Neural cell (in vitro differentiated cells): ENCODE results near the gene PC. TPM values are rescaled to one million over a fixed set of nuclear protein-coding genes. Genes with fewer than 3 reads are reported as not detected.

ENCODE experiments used
- H2AFZ ChIP-seq: fragments of 200-600, 300-800 bp; sonication (generic), shearing (Covaris generic); 2 replicates; pipeline ENCODE4 v1.6.0; 2014; ENCODE audit warnings: low read depth, mild to moderate bottlenecking, antibody characterized with exemption, low read length, moderate library complexity
- H3F3A ChIP-seq: fragments of 200-600 bp; shearing (Covaris generic); 2 replicates; pipeline ENCODE4 v1.6.1; 2016; ENCODE audit warnings: mild to moderate bottlenecking, moderate library complexity, mixed read lengths, antibody characterized with exemption, low read length; ENCODE audit not compliant: insufficient read depth, poor library complexity, severe bottlenecking
- H3K27ac ChIP-seq: fragments of 200-600, 300-800 bp; sonication (generic), shearing (Covaris generic); 2 replicates; pipeline ENCODE4 v1.5.1; 2014; ENCODE audit warnings: mild to moderate bottlenecking, low read length, moderate library complexity
- H3K27me3 ChIP-seq: fragments of 300-800, 200-600 bp; sonication (generic), shearing (Covaris generic); 2 replicates; pipeline ENCODE4 v1.6.0; 2014; ENCODE audit warnings: mild to moderate bottlenecking, low read depth, low read length, moderate library complexity; ENCODE audit not compliant: insufficient read depth
- H3K36me3 ChIP-seq: fragments of 300-800, 200-600 bp; sonication (generic), shearing (Covaris generic); 2 replicates; pipeline ENCODE4 v1.5.1; 2014; ENCODE audit warnings: mild to moderate bottlenecking, antibody characterized with exemption, low read length, moderate library complexity; ENCODE audit not compliant: insufficient read depth
- H3K4me2 ChIP-seq: fragments of 300-800, 200-600 bp; sonication (generic), shearing (Covaris generic); 2 replicates; pipeline ENCODE4 v1.6.0; 2014; ENCODE audit warnings: mild to moderate bottlenecking, low read length
- H3K4me3 ChIP-seq: fragments of 300-800, 200-600 bp; sonication (generic), shearing (Covaris generic); 2 replicates; pipeline ENCODE4 v1.5.1; 2014; ENCODE audit warnings: mild to moderate bottlenecking, low read length, moderate library complexity
- H3K79me2 ChIP-seq: fragments of 200-600 bp; shearing (Covaris generic); replicated peaks from 2 replicates; pipeline ENCODE4 v1.6.0; 2014; ENCODE audit warnings: mild to moderate bottlenecking, low read length, moderate library complexity; ENCODE audit not compliant: insufficient read depth
- H3K9ac ChIP-seq: fragments of 300-800, 200-600 bp; sonication (generic), shearing (Covaris generic); 2 replicates; pipeline ENCODE4 v1.6.1; 2016; ENCODE audit warnings: mild to moderate bottlenecking, low read length, mixed read lengths
- H3K9me2 ChIP-seq: fragments of 200-600 bp; shearing (Covaris generic); 2 replicates; pipeline ENCODE4 v1.6.1; 2016; ENCODE audit warnings: mild to moderate bottlenecking, low read length, mixed read lengths; ENCODE audit not compliant: insufficient read depth
- H3K9me3 ChIP-seq: fragments of 200-600, 300-800 bp; sonication (generic), shearing (Covaris generic); 2 replicates; pipeline ENCODE4 v1.6.1; 2016; ENCODE audit warnings: mild to moderate bottlenecking, mixed run types, low read length, moderate library complexity, mixed read lengths
- H4K20me1 ChIP-seq: fragments of 200-600 bp; shearing (Covaris generic); 2 replicates; pipeline ENCODE4 v1.6.1; 2016; ENCODE audit warnings: mild to moderate bottlenecking, mixed run types; ENCODE audit not compliant: insufficient read depth
- EP300 ChIP-seq: fragments of 450-650 bp; conservative IDR thresholded peaks from 2 replicates; pipeline ENCODE4 v1.6.1; 2014; ENCODE audit warnings: antibody characterized with exemption, mild to moderate bottlenecking, moderate library complexity; ENCODE audit not compliant: poor library complexity, severe bottlenecking
- EZH2 ChIP-seq: fragments of 200-600, 300-800 bp; shearing (Covaris generic), sonication (generic); IDR thresholded peaks from 2 replicates; pipeline ENCODE4 v1.6.1; 2014; ENCODE audit warnings: antibody characterized with exemption, low read length, borderline replicate concordance, mild to moderate bottlenecking; ENCODE audit not compliant: insufficient read depth, poor library complexity, severe bottlenecking
- MXI1 ChIP-seq: fragments of 450-650 bp; conservative IDR thresholded peaks from 2 replicates; pipeline ENCODE4 v1.6.1; 2014; ENCODE audit warnings: antibody characterized with exemption, mild to moderate bottlenecking; ENCODE audit not compliant: poor library complexity, severe bottlenecking
- POLR2AphosphoS5 ChIP-seq: IDR thresholded peaks from 2 replicates; pipeline ENCODE4 v1.6.1; 2012
- RAD21 ChIP-seq: fragments of 450-650 bp; conservative IDR thresholded peaks from 2 replicates; pipeline ENCODE4 v1.6.1; 2014; ENCODE audit warnings: antibody characterized with exemption, mild to moderate bottlenecking, moderate library complexity
- SMC3 ChIP-seq: fragments of 450-650 bp; conservative IDR thresholded peaks from 2 replicates; pipeline ENCODE4 v1.6.1; 2014; ENCODE audit warnings: antibody characterized with exemption, mild to moderate bottlenecking, moderate library complexity; ENCODE audit not compliant: poor library complexity
- TAF1 ChIP-seq: IDR thresholded peaks from 2 replicates; pipeline ENCODE4 v1.6.1; 2012; ENCODE audit warnings: low read depth
- polyA minus RNA-seq: library from RNA; depleted of rRNA, polyadenylated mRNA; stranded (reverse); fragments of >200 nt; gene quantifications from 2 replicates; pipeline ENCODE4 v1.2.3, GENCODE V29; 2014
- polyA plus RNA-seq: library from polyadenylated mRNA; depleted of rRNA; stranded (reverse); fragments of >200 nt; gene quantifications from 2 replicates; pipeline ENCODE4 v1.2.3, GENCODE V29; 2014
- TF ChIP-seq, protein P1 (sequence below): fragments of 450-650 bp; IDR thresholded peaks from 2 replicates; pipeline ENCODE4 v1.5.1; 2014; ENCODE audit warnings: antibody characterized with exemption, mild to moderate bottlenecking, moderate library complexity; ENCODE audit not compliant: poor library complexity, severe bottlenecking
- TF ChIP-seq, protein P2 (sequence below): IDR thresholded peaks from 2 replicates; pipeline ENCODE4 v1.6.1; 2012; ENCODE audit warnings: borderline replicate concordance

Gene PC, protein sequence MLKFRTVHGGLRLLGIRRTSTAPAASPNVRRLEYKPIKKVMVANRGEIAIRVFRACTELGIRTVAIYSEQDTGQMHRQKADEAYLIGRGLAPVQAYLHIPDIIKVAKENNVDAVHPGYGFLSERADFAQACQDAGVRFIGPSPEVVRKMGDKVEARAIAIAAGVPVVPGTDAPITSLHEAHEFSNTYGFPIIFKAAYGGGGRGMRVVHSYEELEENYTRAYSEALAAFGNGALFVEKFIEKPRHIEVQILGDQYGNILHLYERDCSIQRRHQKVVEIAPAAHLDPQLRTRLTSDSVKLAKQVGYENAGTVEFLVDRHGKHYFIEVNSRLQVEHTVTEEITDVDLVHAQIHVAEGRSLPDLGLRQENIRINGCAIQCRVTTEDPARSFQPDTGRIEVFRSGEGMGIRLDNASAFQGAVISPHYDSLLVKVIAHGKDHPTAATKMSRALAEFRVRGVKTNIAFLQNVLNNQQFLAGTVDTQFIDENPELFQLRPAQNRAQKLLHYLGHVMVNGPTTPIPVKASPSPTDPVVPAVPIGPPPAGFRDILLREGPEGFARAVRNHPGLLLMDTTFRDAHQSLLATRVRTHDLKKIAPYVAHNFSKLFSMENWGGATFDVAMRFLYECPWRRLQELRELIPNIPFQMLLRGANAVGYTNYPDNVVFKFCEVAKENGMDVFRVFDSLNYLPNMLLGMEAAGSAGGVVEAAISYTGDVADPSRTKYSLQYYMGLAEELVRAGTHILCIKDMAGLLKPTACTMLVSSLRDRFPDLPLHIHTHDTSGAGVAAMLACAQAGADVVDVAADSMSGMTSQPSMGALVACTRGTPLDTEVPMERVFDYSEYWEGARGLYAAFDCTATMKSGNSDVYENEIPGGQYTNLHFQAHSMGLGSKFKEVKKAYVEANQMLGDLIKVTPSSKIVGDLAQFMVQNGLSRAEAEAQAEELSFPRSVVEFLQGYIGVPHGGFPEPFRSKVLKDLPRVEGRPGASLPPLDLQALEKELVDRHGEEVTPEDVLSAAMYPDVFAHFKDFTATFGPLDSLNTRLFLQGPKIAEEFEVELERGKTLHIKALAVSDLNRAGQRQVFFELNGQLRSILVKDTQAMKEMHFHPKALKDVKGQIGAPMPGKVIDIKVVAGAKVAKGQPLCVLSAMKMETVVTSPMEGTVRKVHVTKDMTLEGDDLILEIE
- polyA plus RNA-seq (7.1 and 8.9 TPM in 2 replicates), polyA minus RNA-seq (9.7 and 11.5 TPM in 2 replicates)

DNA sequence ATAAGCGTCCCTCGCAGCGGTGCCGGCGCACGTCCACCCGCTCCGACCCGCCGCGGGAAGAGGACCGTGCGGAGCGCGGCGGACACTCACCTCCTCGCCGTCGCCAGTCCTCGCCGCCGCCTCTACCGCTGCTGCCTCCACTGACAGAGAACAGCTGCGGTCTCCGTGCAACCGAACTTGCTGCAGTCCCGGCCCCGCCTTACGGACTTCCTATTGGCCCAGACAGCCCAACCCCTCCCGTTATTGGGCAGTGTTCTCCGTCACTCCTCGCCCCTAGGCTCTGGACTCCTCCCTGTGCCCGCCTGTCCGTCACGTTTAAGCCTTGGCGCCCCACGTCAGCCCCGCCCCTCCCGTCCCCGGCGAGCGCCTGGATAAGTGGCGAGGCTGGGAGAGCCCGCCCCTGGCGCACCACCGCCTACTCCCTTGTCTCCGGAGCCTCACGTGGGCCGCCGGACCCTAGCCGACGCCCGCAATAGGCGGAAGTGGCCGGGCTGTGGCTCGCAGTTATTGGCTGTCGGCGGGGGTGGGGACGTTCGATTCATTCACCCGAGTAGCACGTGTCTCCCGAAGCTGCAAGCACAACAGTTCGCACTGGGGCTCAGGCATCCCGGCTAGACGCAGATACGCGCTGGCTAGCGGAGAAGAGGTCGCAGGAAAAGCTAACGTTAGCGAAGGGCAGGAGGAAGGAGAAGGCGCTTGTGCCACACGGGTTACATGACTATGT is at the start of gene PC:
TSS of gene PC (minus strand) at position 152 of the 724 bp plus-strand sequence. CDS start 86,224 bp downstream, outside the sequence.
- no peaks in the 10 kb centered on the region for H3K27me3 ChIP-seq
- H3K9ac ChIP-seq = peak within 1 kb of the TSS; percentile 60
- H3K4me3 ChIP-seq = peak within 1 kb of the TSS; percentile 83
- H3K79me2 ChIP-seq = no peaks in the 10 kb centered on the region
- no peaks in the 10 kb centered on the region for H3K9me2 ChIP-seq
- H2AFZ ChIP-seq = no peak within 1 kb of the TSS
- no peak within 1 kb of the TSS for H3K27ac ChIP-seq
- H3K36me3 ChIP-seq = no peaks in the 10 kb centered on the region
- H3K9me3 ChIP-seq = no peaks in the 10 kb centered on the region
- no peaks in the 10 kb centered on the region for H3F3A ChIP-seq
- peak; percentile 39 for TF ChIP-seq SMC3
- TF ChIP-seq MXI1 = peak; percentile 99
- TF ChIP-seq TAF1 = peak; percentile 78
- no peak for TF ChIP-seq EZH2
- TF ChIP-seq, protein P1, sequence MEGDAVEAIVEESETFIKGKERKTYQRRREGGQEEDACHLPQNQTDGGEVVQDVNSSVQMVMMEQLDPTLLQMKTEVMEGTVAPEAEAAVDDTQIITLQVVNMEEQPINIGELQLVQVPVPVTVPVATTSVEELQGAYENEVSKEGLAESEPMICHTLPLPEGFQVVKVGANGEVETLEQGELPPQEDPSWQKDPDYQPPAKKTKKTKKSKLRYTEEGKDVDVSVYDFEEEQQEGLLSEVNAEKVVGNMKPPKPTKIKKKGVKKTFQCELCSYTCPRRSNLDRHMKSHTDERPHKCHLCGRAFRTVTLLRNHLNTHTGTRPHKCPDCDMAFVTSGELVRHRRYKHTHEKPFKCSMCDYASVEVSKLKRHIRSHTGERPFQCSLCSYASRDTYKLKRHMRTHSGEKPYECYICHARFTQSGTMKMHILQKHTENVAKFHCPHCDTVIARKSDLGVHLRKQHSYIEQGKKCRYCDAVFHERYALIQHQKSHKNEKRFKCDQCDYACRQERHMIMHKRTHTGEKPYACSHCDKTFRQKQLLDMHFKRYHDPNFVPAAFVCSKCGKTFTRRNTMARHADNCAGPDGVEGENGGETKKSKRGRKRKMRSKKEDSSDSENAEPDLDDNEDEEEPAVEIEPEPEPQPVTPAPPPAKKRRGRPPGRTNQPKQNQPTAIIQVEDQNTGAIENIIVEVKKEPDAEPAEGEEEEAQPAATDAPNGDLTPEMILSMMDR = peak; percentile 29
- TF ChIP-seq EP300 = no peak
- peak; percentile 75 for TF ChIP-seq POLR2AphosphoS5
- TF ChIP-seq, protein P2, sequence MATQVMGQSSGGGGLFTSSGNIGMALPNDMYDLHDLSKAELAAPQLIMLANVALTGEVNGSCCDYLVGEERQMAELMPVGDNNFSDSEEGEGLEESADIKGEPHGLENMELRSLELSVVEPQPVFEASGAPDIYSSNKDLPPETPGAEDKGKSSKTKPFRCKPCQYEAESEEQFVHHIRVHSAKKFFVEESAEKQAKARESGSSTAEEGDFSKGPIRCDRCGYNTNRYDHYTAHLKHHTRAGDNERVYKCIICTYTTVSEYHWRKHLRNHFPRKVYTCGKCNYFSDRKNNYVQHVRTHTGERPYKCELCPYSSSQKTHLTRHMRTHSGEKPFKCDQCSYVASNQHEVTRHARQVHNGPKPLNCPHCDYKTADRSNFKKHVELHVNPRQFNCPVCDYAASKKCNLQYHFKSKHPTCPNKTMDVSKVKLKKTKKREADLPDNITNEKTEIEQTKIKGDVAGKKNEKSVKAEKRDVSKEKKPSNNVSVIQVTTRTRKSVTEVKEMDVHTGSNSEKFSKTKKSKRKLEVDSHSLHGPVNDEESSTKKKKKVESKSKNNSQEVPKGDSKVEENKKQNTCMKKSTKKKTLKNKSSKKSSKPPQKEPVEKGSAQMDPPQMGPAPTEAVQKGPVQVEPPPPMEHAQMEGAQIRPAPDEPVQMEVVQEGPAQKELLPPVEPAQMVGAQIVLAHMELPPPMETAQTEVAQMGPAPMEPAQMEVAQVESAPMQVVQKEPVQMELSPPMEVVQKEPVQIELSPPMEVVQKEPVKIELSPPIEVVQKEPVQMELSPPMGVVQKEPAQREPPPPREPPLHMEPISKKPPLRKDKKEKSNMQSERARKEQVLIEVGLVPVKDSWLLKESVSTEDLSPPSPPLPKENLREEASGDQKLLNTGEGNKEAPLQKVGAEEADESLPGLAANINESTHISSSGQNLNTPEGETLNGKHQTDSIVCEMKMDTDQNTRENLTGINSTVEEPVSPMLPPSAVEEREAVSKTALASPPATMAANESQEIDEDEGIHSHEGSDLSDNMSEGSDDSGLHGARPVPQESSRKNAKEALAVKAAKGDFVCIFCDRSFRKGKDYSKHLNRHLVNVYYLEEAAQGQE = peak; percentile 87
- peak; percentile 37 for TF ChIP-seq RAD21
- H4K20me1 ChIP-seq = no peaks in the 10 kb centered on the region
- H3K4me2 ChIP-seq = peak within 1 kb of the TSS; percentile 89
